Right lung (tissue), 5 donors: ENCODE results near the gene COLEC11. TPM values are rescaled to one million over a fixed set of nuclear protein-coding genes. Genes with fewer than 3 reads are reported as not detected.
"Not testable (repeated sequence)": the region's sequence is repeated elsewhere in the genome, so short reads cannot be mapped to it uniquely, and the experiment has no call there.

Source experiments
- DNase-seq, 2 donors: peaks; one replicate each; pipeline ENCODE4 v3.0.0-alpha.2; 2013
- polyA plus RNA-seq, 5 donors: library from polyadenylated mRNA; unstranded; fragments of 120-200 nt; gene quantifications; one replicate each; pipeline versions ENCODE4 v1.2.1 to v1.2.3, GENCODE V29; 2013; ENCODE audit warnings: inconsistent platforms in 1 of 5, low replicate concordance in 1 of 5; ENCODE audit not compliant: insufficient read length in 5 of 5, insufficient read depth in 1 of 5

COLEC11 gene
- polyA plus RNA-seq, 5 donors = 3.7 to 7.2 (median 4.8) TPM

GRCh38 chr2:3619661-3620060 lies 24.7 kb downstream of the COLEC11 start:
- DNase-seq = not testable (repeated sequence)

GRCh38 chr2:3620834-3621233 lies 25.9 kb downstream of the COLEC11 start:
- DNase-seq = no peak

- no peak for DNase-seq
Observed at GRCh38 chr2:3622967-3623366, 28.1 kb downstream of the COLEC11 start.

- no peak for DNase-seq
Observed at GRCh38 chr2:3624059-3624794, 29.3 kb downstream of the COLEC11 start.

- no peak for DNase-seq
Observed at GRCh38 chr2:3625186-3625585, 30.3 kb downstream of the COLEC11 start.

- peak; percentile 39 to 47 for DNase-seq
Observed at GRCh38 chr2:3626118-3626811, 31.4 kb downstream of the COLEC11 start.

- DNase-seq = no peak
Observed at GRCh38 chr2:3626812-3627499, 32.0 kb downstream of the COLEC11 start.

- DNase-seq = no peak
Observed at GRCh38 chr2:3627500-3628100, 32.7 kb downstream of the COLEC11 start.

GRCh38 chr2:3628241-3628679 lies 33.3 kb downstream of the COLEC11 start:
- DNase-seq = no peak

GRCh38 chr2:3628800-3629199 lies 33.9 kb downstream of the COLEC11 start:
- DNase-seq = no peak

GRCh38 chr2:3630631-3631030 lies 35.7 kb downstream of the COLEC11 start:
- no peak for DNase-seq

- DNase-seq = no peak
Observed at GRCh38 chr2:3631161-3631850, 36.4 kb downstream of the COLEC11 start.

- DNase-seq = no peak
Observed at GRCh38 chr2:3631851-3632659, 37.1 kb downstream of the COLEC11 start.

GRCh38 chr2:3633089-3633981 lies 38.4 kb downstream of the COLEC11 start:
- DNase-seq = no peak

- DNase-seq = no peak
Observed at GRCh38 chr2:3633982-3634595, 39.2 kb downstream of the COLEC11 start.

GRCh38 chr2:3634596-3635121 lies 39.7 kb downstream of the COLEC11 start:
- no peak for DNase-seq

GRCh38 chr2:3635171-3635974 lies 40.5 kb downstream of the COLEC11 start:
- DNase-seq = no peak

GRCh38 chr2:3635975-3636327 lies 41.0 kb downstream of the COLEC11 start:
- DNase-seq = not testable (repeated sequence)
